Ovary (tissue), 9 donors: ENCODE results near the gene NUMA1. TPM values are rescaled to one million over a fixed set of nuclear protein-coding genes. Genes with fewer than 3 reads are reported as not detected.

ENCODE experiments used
- DNase-seq, 5 donors: peaks; one replicate each; pipeline ENCODE4 v3.0.0-alpha.2; 2019 to 2020
- H3K27ac ChIP-seq, 2 donors: fragments of 200-600 bp; one replicate each; pipeline versions ENCODE4 v1.5.1 to v1.8.0; 2019 to 2022
- H3K27me3 ChIP-seq: fragments of 200-600 bp; one replicate; pipeline ENCODE4 v1.8.0; 2022
- H3K36me3 ChIP-seq: fragments of 200-600 bp; sonication (generic); one replicate; pipeline ENCODE4 v1.5.1; 2019
- H3K4me1 ChIP-seq: one replicate; pipeline ENCODE4 v1.8.1; 2013; ENCODE audit warnings: mild to moderate bottlenecking, moderate library complexity; ENCODE audit not compliant: insufficient read depth
- H3K4me3 ChIP-seq: fragments of 200-600 bp; sonication (generic); one replicate; pipeline ENCODE4 v1.5.1; 2017
- H3K9me3 ChIP-seq, 2 donors: fragments of 200-600 bp in 1 of 2; sonication (generic) in 1 of 2; one replicate each; pipeline versions ENCODE4 v1.5.1 to v1.8.1; 2013 to 2019; ENCODE audit warnings: mild to moderate bottlenecking in 1 of 2, moderate library complexity in 1 of 2
- EP300 ChIP-seq: sonication (generic); formaldehyde crosslinking; IDR thresholded peaks from one replicate; pipeline ENCODE4 v1.6.1; 2017; ENCODE audit warnings: antibody characterized with exemption
- POLR2A ChIP-seq: fragments of 450-650 bp; IDR thresholded peaks from one replicate; pipeline ENCODE4 v1.6.1; 2017; ENCODE audit warnings: antibody characterized with exemption, mild to moderate bottlenecking, moderate library complexity
- WGBS, 3 donors: extraction: QIAGEN DNeasy Blood & Tissue Kit in 1 of 3; methylation state at CpG; one replicate each; pipeline versions ENCODE4 v1.1.5 to v1.1.7; 2013 to 2017; 5-methylcytosine and 5-hydroxymethylcytosine counted together
- intact Hi-C, 4 donors: fragments of 100-400 bp; cut with DNase I; formaldehyde crosslinking; loops; one replicate each; pipeline versions ENCODE4 v1.11.0 to v1.15.1; 2022 to 2023
- polyA plus RNA-seq, 2 donors: library from polyadenylated mRNA; stranded (reverse); fragments of 200-250 nt in 1 of 2; fragments of 350-450 nt in 1 of 2; fragmentation: Illumina TruSeq in 1 of 2; extraction: RNeasy Lipid Tissue Mini Kit (QIAGEN cat#74804) in 1 of 2; gene quantifications; one replicate each; pipeline ENCODE4 v1.2.3, GENCODE V29; 2013 to 2014
- total RNA-seq, 7 donors: library from RNA; depleted of rRNA in 2 of 7; stranded (reverse); fragments of >200 nt in 2 of 7; fragmentation: NEBNext Ultra II Directional in 3 of 7; extraction: Animal tissue kit (Norgen Biotek cat#: 25700) in 3 of 7; gene quantifications; one replicate each; pipeline versions ENCODE4 v1.1.0 to v1.2.4, GENCODE V29; 2016 to 2023
- TF ChIP-seq, protein P1 (sequence below), 3 donors: fragments of 450-650 bp in 2 of 3; fragments of 200-600 bp in 1 of 3; IDR thresholded peaks; one replicate each; pipeline versions ENCODE4 v1.5.1 to v1.8.0; 2016 to 2022; ENCODE audit warnings: antibody characterized with exemption in 3 of 3, mild to moderate bottlenecking in 1 of 3
- donor health status: DM: no; HTN: no; CAD: no; lungs with moderate emphysema.
- donor health status: DM: no; HTN: no; CAD: no.
- donor health status: Bipolar disorder and iron deficiency.
- donor health status: DM: yes; HTN: yes; CAD: no.
- donor health status: DM: no; HTN: no; CAD: no.
- donor health status: DM: yes; HTN: yes; CAD: no.

Gene NUMA1
- total and polyA plus RNA-seq, 9 donors, result 156 to 270 (median 235) TPM

DNA sequence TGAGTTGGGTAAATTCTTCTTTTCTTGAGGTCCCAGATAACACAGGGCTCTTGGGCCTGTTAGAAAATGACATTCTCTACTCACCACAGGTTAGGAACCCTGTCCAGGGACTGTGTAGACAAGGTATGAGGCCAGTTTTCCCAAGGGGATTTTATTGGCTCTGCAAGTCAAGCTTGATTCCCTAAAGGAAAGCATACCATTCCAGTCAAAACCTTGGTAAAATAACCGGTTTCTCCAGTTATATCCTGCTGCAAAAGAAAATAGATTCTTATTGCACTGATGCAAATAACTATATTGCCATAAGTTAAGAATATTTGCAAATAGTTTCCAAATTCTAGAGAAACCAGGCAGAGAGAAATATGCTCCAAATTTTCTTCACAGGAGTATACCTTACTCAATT is 45.6 kb upstream of the NUMA1 start:
- H3K4me3 ChIP-seq, result no peak overlapping the region
- H3K27ac ChIP-seq, result no peak overlapping the region
- intact Hi-C loops, result no loop called here
- DNase-seq, result no peak
- no peaks in the 10 kb centered on the region for H3K9me3 ChIP-seq
- H3K4me1 ChIP-seq, result no peaks in the 10 kb centered on the region
- no peaks in the 10 kb centered on the region for H3K27me3 ChIP-seq
- no peaks in the 10 kb centered on the region for H3K36me3 ChIP-seq
- TF ChIP-seq, protein P1, sequence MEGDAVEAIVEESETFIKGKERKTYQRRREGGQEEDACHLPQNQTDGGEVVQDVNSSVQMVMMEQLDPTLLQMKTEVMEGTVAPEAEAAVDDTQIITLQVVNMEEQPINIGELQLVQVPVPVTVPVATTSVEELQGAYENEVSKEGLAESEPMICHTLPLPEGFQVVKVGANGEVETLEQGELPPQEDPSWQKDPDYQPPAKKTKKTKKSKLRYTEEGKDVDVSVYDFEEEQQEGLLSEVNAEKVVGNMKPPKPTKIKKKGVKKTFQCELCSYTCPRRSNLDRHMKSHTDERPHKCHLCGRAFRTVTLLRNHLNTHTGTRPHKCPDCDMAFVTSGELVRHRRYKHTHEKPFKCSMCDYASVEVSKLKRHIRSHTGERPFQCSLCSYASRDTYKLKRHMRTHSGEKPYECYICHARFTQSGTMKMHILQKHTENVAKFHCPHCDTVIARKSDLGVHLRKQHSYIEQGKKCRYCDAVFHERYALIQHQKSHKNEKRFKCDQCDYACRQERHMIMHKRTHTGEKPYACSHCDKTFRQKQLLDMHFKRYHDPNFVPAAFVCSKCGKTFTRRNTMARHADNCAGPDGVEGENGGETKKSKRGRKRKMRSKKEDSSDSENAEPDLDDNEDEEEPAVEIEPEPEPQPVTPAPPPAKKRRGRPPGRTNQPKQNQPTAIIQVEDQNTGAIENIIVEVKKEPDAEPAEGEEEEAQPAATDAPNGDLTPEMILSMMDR (IDR thresholded peaks at IDR 0.05), result no peak
- TF ChIP-seq POLR2A, result no peak
- TF ChIP-seq EP300, result no peak
- 59 to 68% (median 63%) methylated on average over 1 of the region's 1 CpG for WGBS, 3 donors

GRCh38 chr11:72124046-72124445 is 43.7 kb upstream of the NUMA1 start:
- Histone ChIP-seq H3K27me3 (no peaks in the 10 kb centered on the region), H3K9me3 (no peaks in the 10 kb centered on the region), H3K27ac (no peak overlapping the region), H3K4me1 (no peaks in the 10 kb centered on the region), H3K36me3 (no peaks in the 10 kb centered on the region), H3K4me3 (no peak overlapping the region)
- intact Hi-C loops, result no loop called here
- WGBS, 3 donors, result 82 to 92% (median 92%) methylated on average over 6 of the region's 6 CpGs
- TF ChIP-seq, protein P1 (IDR thresholded peaks at IDR 0.05), result no peak
- no peak for TF ChIP-seq POLR2A
- TF ChIP-seq EP300, result no peak
- no peak for DNase-seq

- TF ChIP-seq EP300 (no peak), POLR2A (no peak)
- TF ChIP-seq, protein P1 (IDR thresholded peaks at IDR 0.05), result no peak
- 45 to 60% (median 48%) methylated on average over 3 of the region's 3 CpGs for WGBS, 3 donors
- Histone ChIP-seq H3K9me3 (no peaks in the 10 kb centered on the region), H3K4me3 (no peak overlapping the region), H3K4me1 (no peaks in the 10 kb centered on the region), H3K27me3 (no peaks in the 10 kb centered on the region), H3K27ac (no peak overlapping the region), H3K36me3 (no peaks in the 10 kb centered on the region)
- intact Hi-C loops, result no loop called here
- DNase-seq, result no peak
Measured at GRCh38 chr11:72123117-72123653, 42.8 kb upstream of the NUMA1 start.

DNA sequence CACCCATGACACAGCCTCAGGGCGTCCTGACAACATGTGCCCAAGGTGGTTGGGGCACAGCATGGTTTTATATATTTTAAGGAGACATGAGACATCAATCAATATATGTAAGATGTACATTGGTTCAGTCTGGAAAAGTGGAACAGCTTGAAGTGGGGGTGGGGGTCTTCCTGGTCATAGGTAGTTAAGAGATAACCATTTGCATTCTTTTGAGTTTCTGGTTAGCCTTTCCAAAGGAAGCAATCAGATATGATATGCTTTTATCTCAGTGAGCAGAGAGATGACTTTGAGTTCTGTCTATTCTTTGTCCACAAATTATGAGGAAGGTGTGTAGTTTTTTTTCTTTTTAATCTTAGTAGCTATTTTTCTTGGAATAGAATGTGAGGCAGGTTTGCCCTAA is 42.3 kb upstream of the NUMA1 start:
- TF ChIP-seq, protein P1 (IDR thresholded peaks at IDR 0.05), result no peak
- TF ChIP-seq EP300 (no peak), POLR2A (no peak)
- no peak for DNase-seq
- Histone ChIP-seq H3K36me3 (no peaks in the 10 kb centered on the region), H3K9me3 (no peaks in the 10 kb centered on the region), H3K27me3 (no peaks in the 10 kb centered on the region), H3K27ac (no peak overlapping the region), H3K4me1 (no peaks in the 10 kb centered on the region), H3K4me3 (no peak overlapping the region)
- intact Hi-C loops, result no loop called here
- WGBS, 3 donors, result 62 to 76% (median 76%) methylated on average over 1 of the region's 1 CpG
